ENCODE results near the gene ZNF335.

ZNF335 gene

DNA sequence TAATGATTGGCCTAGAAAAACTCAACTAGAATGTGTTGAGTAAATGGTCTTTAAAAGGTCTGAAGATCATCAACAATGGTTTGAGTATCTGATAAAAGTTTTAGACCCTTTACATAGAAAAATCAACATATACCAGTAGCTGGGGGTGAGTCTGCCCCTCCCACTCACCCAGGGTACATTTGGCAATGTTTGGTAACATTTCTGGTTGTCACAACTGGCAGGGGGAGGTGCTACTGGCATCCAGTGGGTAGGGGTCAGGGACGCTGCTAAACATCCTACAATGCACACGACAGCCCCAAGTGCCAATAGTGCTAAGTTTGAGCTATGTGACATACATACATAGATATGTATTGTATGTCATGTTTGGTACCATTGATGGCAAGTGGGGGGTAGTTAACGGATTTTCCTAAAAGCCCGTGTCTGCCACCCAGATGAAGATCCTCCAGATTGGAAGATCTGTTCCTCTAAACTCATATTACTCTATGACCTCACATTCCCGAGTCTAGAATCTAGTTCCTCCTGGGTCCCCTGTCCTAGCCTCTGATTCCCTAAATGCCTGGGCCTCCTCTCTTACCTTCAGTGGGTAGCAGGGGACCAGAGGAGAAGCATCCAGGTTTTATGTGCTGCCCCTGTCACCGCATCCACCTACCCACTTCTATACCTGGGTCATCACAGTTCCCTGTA is 34.2 kb upstream of the ZNF335 start:
- H3K9me3 ChIP-seq (replicated peaks in 1 of 2; ENCODE audit: control insufficient read depth in 2 of 2, insufficient read depth in 1 of 2, low read depth in 1 of 2, low read length in 2 of 2): peaks cover 0 to 5% of the 10 kb centered on the region in 2 donors
- no peak overlapping the region for H3K14ac ChIP-seq (ENCODE audit: low read length)
- H3K4me2 ChIP-seq (ENCODE audit: insufficient read depth, low read length, poor library complexity, severe bottlenecking): no peak overlapping the region
- no peak overlapping the region for H2AK5ac ChIP-seq (ENCODE audit: low read depth, low read length)
- no peak overlapping the region for H3K23ac ChIP-seq (ENCODE audit: low read depth, low read length, poor library complexity)
- H3K9ac ChIP-seq (ENCODE audit: low read depth, low read length, poor library complexity): no peak overlapping the region
- DNase-seq (ENCODE audit: low spot score): no peak
- H4K8ac ChIP-seq (ENCODE audit: low read depth, low read length): no peak overlapping the region
- H3K36me3 ChIP-seq (replicated peaks in 1 of 2; ENCODE audit: control insufficient read depth in 2 of 2, insufficient read depth in 2 of 2, low read length in 2 of 2): no peaks in the 10 kb centered on the region
- H2BK120ac ChIP-seq (ENCODE audit: low read depth, low read length): no peak overlapping the region
- H2BK12ac ChIP-seq (ENCODE audit: low read length): no peak overlapping the region
- H2AFZ ChIP-seq (ENCODE audit: low read length): no peak overlapping the region
- no peak overlapping the region for H4K91ac ChIP-seq (ENCODE audit: low read depth, low read length, poor library complexity)
- H3K18ac ChIP-seq (ENCODE audit: low read length): no peak overlapping the region
- no CpG with 5 or more reads among the region's 6 CpGs for WGBS, 2 donors (ENCODE audit: extremely low coverage in 2 of 2, insufficient read length in 2 of 2, insufficient replicate concordance in 1 of 2)
- H3K4me3 ChIP-seq (ENCODE audit: low read length in 2 of 2): no peak overlapping the region
- peaks cover 0 to 2% (median 0%) of the 10 kb centered on the region in 3 experiments for H3K27me3 ChIP-seq (ENCODE audit: control insufficient read depth in 3 of 3, insufficient read depth in 3 of 3, low read depth in 1 of 3, low read length in 3 of 3)
- H2BK15ac ChIP-seq (ENCODE audit: low read length): no peak overlapping the region
- no peaks in the 10 kb centered on the region for H3K79me1 ChIP-seq (ENCODE audit: low read depth, low read length)
- no peak overlapping the region for H3K27ac ChIP-seq (replicated peaks; ENCODE audit: low read length)
- no peak overlapping the region for H3K4ac ChIP-seq (ENCODE audit: low read length)
- H3K4me1 ChIP-seq (ENCODE audit: control insufficient read depth in 2 of 2, insufficient read depth in 1 of 2, low read depth in 1 of 2, low read length in 2 of 2): peaks cover 6 to 7% of the 10 kb centered on the region in 2 donors
- no peak overlapping the region for H2BK5ac ChIP-seq (ENCODE audit: low read length)

DNA sequence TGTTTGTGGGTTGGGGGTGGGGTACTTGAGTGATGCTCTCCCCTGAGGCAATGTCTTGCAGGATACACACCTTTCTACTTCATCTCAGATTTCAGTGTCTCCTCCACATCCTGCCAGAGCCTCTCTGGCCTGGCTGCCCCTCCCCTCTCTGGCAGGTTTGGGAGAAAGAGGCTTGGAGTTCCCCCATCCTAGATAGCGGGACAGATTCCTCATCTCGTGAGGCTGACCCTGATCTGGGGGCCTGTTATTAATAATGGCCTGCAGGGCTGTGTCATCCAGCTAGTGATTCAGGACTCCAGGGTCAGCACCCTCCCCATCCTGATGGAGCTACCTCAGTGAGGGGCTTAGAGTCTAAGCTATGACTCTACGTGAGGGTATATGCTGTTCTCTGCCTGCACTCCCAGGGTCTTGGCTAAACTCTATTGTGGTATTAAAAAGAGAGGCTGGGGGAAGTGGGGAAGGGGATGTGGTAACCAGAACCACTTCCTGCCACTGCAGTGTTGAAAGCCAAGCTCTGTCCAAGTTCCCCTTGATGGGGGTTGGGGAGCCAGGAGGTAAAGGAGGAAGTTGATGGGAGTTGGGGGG is 33.0 kb upstream of the ZNF335 start:
- no CpG with 5 or more reads among the region's 3 CpGs for WGBS, 2 donors (ENCODE audit: extremely low coverage in 2 of 2, insufficient read length in 2 of 2, insufficient replicate concordance in 1 of 2)
- Histone ChIP-seq H3K4me3 (ENCODE audit: low read length in 2 of 2) (no peak overlapping the region), H4K91ac (ENCODE audit: low read depth, low read length, poor library complexity) (no peak overlapping the region), H3K27ac (replicated peaks; ENCODE audit: low read length) (no peak overlapping the region), H3K23ac (ENCODE audit: low read depth, low read length, poor library complexity) (no peak overlapping the region), H3K9ac (ENCODE audit: low read depth, low read length, poor library complexity) (no peak overlapping the region), H2AK5ac (ENCODE audit: low read depth, low read length) (no peak overlapping the region), H3K79me1 (ENCODE audit: low read depth, low read length) (no peaks in the 10 kb centered on the region), H3K14ac (ENCODE audit: low read length) (no peak overlapping the region), H3K36me3 (replicated peaks in 1 of 2; ENCODE audit: control insufficient read depth in 2 of 2, insufficient read depth in 2 of 2, low read length in 2 of 2) (no peaks in the 10 kb centered on the region), H2BK12ac (ENCODE audit: low read length) (no peak overlapping the region), H3K18ac (ENCODE audit: low read length) (no peak overlapping the region), H2BK5ac (ENCODE audit: low read length) (no peak overlapping the region), H4K8ac (ENCODE audit: low read depth, low read length) (no peak overlapping the region), H3K27me3 (ENCODE audit: control insufficient read depth in 3 of 3, insufficient read depth in 3 of 3, low read depth in 1 of 3, low read length in 3 of 3) (peaks cover 0 to 6% (median 0%) of the 10 kb centered on the region in 3 experiments), H3K4me2 (ENCODE audit: insufficient read depth, low read length, poor library complexity, severe bottlenecking) (no peak overlapping the region), H2AFZ (ENCODE audit: low read length) (peak overlapping the region; percentile 26), H3K4ac (ENCODE audit: low read length) (no peak overlapping the region), H3K9me3 (replicated peaks in 1 of 2; ENCODE audit: control insufficient read depth in 2 of 2, insufficient read depth in 1 of 2, low read depth in 1 of 2, low read length in 2 of 2) (no peaks in the 10 kb centered on the region), H2BK15ac (ENCODE audit: low read length) (no peak overlapping the region), H2BK120ac (ENCODE audit: low read depth, low read length) (no peak overlapping the region), H3K4me1 (ENCODE audit: control insufficient read depth in 2 of 2, insufficient read depth in 1 of 2, low read depth in 1 of 2, low read length in 2 of 2) (peaks cover 7 to 13% of the 10 kb centered on the region in 2 donors)
- no peak for DNase-seq (ENCODE audit: low spot score)

DNA sequence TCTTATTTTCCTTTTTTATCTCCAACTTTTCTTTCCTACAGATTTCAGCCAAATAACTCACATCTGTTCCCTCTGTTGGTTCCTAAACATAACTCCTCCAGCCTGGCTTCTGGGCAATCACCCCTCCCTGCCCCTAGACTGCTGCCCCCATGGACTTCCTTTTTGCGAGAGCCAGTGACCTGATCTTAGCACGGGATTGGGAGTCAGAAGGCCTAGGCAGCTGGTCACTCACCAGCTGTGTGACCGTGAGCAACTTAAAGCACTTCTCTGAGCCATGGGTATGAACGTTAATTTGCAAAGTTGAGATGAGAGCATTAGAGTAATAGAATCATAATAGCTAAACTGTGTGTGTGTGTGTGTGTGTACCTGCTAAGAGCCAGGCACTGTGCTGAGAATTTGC is 32.2 kb upstream of the ZNF335 start:
- Histone ChIP-seq H2AK5ac (ENCODE audit: low read depth, low read length) (no peak overlapping the region), H3K4me1 (ENCODE audit: control insufficient read depth in 2 of 2, insufficient read depth in 1 of 2, low read depth in 1 of 2, low read length in 2 of 2) (peaks cover 7 to 13% of the 10 kb centered on the region in 2 donors), H2BK15ac (ENCODE audit: low read length) (no peak overlapping the region), H4K91ac (ENCODE audit: low read depth, low read length, poor library complexity) (no peak overlapping the region), H2BK120ac (ENCODE audit: low read depth, low read length) (no peak overlapping the region), H3K79me1 (ENCODE audit: low read depth, low read length) (no peaks in the 10 kb centered on the region), H3K14ac (ENCODE audit: low read length) (no peak overlapping the region), H3K4me2 (ENCODE audit: insufficient read depth, low read length, poor library complexity, severe bottlenecking) (no peak overlapping the region), H3K4me3 (ENCODE audit: low read length in 2 of 2) (no peak overlapping the region), H3K27me3 (ENCODE audit: control insufficient read depth in 3 of 3, insufficient read depth in 3 of 3, low read depth in 1 of 3, low read length in 3 of 3) (peaks cover 0 to 12% (median 0%) of the 10 kb centered on the region in 3 experiments), H2BK5ac (ENCODE audit: low read length) (no peak overlapping the region), H3K18ac (ENCODE audit: low read length) (no peak overlapping the region), H3K4ac (ENCODE audit: low read length) (no peak overlapping the region), H2AFZ (ENCODE audit: low read length) (no peak overlapping the region), H3K27ac (replicated peaks; ENCODE audit: low read length) (no peak overlapping the region), H3K9ac (ENCODE audit: low read depth, low read length, poor library complexity) (no peak overlapping the region), H3K9me3 (replicated peaks in 1 of 2; ENCODE audit: control insufficient read depth in 2 of 2, insufficient read depth in 1 of 2, low read depth in 1 of 2, low read length in 2 of 2) (no peaks in the 10 kb centered on the region), H3K23ac (ENCODE audit: low read depth, low read length, poor library complexity) (no peak overlapping the region), H4K8ac (ENCODE audit: low read depth, low read length) (no peak overlapping the region), H2BK12ac (ENCODE audit: low read length) (no peak overlapping the region), H3K36me3 (replicated peaks in 1 of 2; ENCODE audit: control insufficient read depth in 2 of 2, insufficient read depth in 2 of 2, low read length in 2 of 2) (no peaks in the 10 kb centered on the region)
- no CpG with 5 or more reads among the region's 4 CpGs for WGBS, 2 donors (ENCODE audit: extremely low coverage in 2 of 2, insufficient read length in 2 of 2, insufficient replicate concordance in 1 of 2)
- DNase-seq (ENCODE audit: low spot score): no peak

DNA sequence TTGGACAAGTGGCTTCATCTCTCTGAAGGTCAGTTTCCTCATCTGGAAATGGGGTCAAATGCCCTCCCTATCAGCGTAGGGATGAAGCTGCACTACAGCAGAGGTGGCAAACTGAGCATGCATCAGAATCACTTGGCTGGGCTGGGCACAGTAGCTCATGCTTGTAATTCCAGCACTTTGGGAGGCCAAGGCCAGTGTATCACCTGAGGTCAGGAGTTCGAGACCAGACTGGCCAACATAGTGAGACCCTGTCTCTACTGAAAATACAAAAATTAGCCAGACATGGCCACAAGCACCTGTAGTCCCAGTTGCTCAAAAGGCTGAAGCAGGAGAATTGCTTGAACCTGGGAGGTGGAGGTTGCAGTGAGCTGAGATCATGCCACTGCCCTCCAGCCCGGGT is 30.0 kb upstream of the ZNF335 start:
- Histone ChIP-seq H3K79me1 (ENCODE audit: low read depth, low read length) (no peaks in the 10 kb centered on the region), H2BK5ac (ENCODE audit: low read length) (no peak overlapping the region), H3K9ac (ENCODE audit: low read depth, low read length, poor library complexity) (no peak overlapping the region), H4K91ac (ENCODE audit: low read depth, low read length, poor library complexity) (no peak overlapping the region), H3K4me3 (ENCODE audit: low read length in 2 of 2) (no peak overlapping the region), H2BK12ac (ENCODE audit: low read length) (no peak overlapping the region), H3K9me3 (replicated peaks in 1 of 2; ENCODE audit: control insufficient read depth in 2 of 2, insufficient read depth in 1 of 2, low read depth in 1 of 2, low read length in 2 of 2) (no peaks in the 10 kb centered on the region), H2BK15ac (ENCODE audit: low read length) (no peak overlapping the region), H3K36me3 (replicated peaks in 1 of 2; ENCODE audit: control insufficient read depth in 2 of 2, insufficient read depth in 2 of 2, low read length in 2 of 2) (no peaks in the 10 kb centered on the region), H3K4ac (ENCODE audit: low read length) (no peak overlapping the region), H3K14ac (ENCODE audit: low read length) (no peak overlapping the region), H2AK5ac (ENCODE audit: low read depth, low read length) (no peak overlapping the region), H2AFZ (ENCODE audit: low read length) (no peak overlapping the region), H3K4me1 (ENCODE audit: control insufficient read depth in 2 of 2, insufficient read depth in 1 of 2, low read depth in 1 of 2, low read length in 2 of 2) (peaks cover 0 to 7% of the 10 kb centered on the region in 2 donors), H2BK120ac (ENCODE audit: low read depth, low read length) (no peak overlapping the region), H3K27ac (replicated peaks; ENCODE audit: low read length) (no peak overlapping the region), H3K27me3 (ENCODE audit: control insufficient read depth in 3 of 3, insufficient read depth in 3 of 3, low read depth in 1 of 3, low read length in 3 of 3) (peaks cover 0 to 29% (median 0%) of the 10 kb centered on the region in 3 experiments), H3K4me2 (ENCODE audit: insufficient read depth, low read length, poor library complexity, severe bottlenecking) (no peak overlapping the region), H3K18ac (ENCODE audit: low read length) (no peak overlapping the region), H4K8ac (ENCODE audit: low read depth, low read length) (no peak overlapping the region), H3K23ac (ENCODE audit: low read depth, low read length, poor library complexity) (no peak overlapping the region)
- no peak for DNase-seq (ENCODE audit: low spot score)
- WGBS, 2 donors (ENCODE audit: extremely low coverage in 2 of 2, insufficient read length in 2 of 2, insufficient replicate concordance in 1 of 2): no CpG with 5 or more reads among the region's 3 CpGs

Data from neuronal stem cell (in vitro differentiated cells).